ENCODE results near the gene USP22. TPM values are rescaled to one million over a fixed set of nuclear protein-coding genes. Genes with fewer than 3 reads are reported as not detected.

Gene USP22
- total and polyA plus RNA-seq, 2 of the 13 experiments (the other 11 are each of a cell fraction or from before 2014, with no cell fraction given): 98.0 to 130 TPM

DNA sequence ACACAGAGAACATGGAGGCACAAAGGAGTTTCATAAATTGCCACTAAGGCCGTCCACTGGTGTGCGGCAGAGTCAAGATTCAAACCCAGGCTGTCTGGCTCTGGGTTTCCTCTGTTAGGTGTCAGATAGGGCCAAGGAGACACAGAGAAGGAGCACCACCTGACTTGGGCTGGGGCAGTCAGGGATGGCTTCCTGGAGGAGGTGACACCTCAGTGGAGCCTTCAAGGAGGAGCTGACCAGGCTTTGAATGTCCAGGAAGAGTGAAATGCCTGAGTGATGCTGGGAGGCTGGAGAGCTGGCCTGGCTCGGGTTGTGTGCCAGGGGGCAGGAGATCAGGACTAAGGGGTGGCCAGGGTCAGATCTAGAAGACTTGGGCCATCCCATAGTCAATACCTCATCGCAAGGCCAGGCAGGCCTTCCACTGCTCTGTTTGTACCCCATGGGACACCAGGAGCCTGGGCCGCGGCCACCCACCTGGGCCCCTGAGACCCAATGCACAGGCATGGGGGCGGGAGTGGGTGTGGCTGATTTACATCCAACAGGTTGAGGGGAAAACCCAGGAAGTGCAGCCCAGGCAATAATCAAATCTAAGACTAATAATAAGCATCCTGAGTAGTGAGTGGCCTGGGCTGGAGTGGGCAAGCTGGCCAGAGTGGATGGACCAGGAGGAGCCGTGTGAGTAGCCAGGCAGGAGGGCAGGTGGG, 73.7 kb downstream of the USP22 start:
- intact Hi-C loops (cut with micrococcal nuclease; ENCODE audit: unreplicated experiment) (no loop called here), in situ Hi-C loops (cut with HindIII; ENCODE audit: extremely low pct_ligation_motif_present, low pct_unique_long_range_greater_than_20kb) (no loop called here)
- Histone ChIP-seq H3K9me3 (ENCODE audit: low read length) (no peaks in the 10 kb centered on the region), H3K4me1 (ENCODE audit: insufficient read depth, low read length) (no peaks in the 10 kb centered on the region), H3K4me2 (ENCODE audit: low read depth, low read length) (no peak overlapping the region), H4K20me1 (ENCODE audit: insufficient read depth, low read length) (no peaks in the 10 kb centered on the region; the same call in 1 of the 2 replicates), H3K27me3 (ENCODE audit: control insufficient read depth in 1 of 2, insufficient read depth in 2 of 2, low read length in 2 of 2) (no peaks in the 10 kb centered on the region), H3K4me3 (replicated peaks in 1 of 3; ENCODE audit: insufficient read depth in 1 of 3, low read depth in 2 of 3, low read length in 3 of 3) (no peak overlapping the region), H3K36me3 (replicated peaks in 1 of 2; ENCODE audit: control insufficient read depth in 1 of 2, insufficient read depth in 2 of 2, low read length in 2 of 2) (peaks cover 0 to 15% of the 10 kb centered on the region in 2 experiments; a peak in 2 of 5 replicates), H3K27ac (ENCODE audit: extremely low read length, insufficient read depth, low read length) (no peak overlapping the region), H3K9ac (ENCODE audit: insufficient read depth, low read depth, low read length) (no peak overlapping the region), H2AFZ (ENCODE audit: low read length) (no peak overlapping the region), H3K79me2 (ENCODE audit: insufficient read depth, low read length) (no peaks in the 10 kb centered on the region)
- ChIA-PET POLR2A (no interaction called here), CTCF (ENCODE audit: low intra/inter-chr PET ratio, low total read pairs) (no interaction called here)
- WGBS (ENCODE audit: low lambda C conversion rate): 84% methylated on average over 7 of the region's 8 CpGs
- no peak for FAIRE-seq
- DNase-seq (ENCODE audit: low spot score): no peak
- no TSS peak for BruUV-seq (replicated peaks)
- ATAC-seq: no peak
- TF ChIP-seq, protein P1, sequence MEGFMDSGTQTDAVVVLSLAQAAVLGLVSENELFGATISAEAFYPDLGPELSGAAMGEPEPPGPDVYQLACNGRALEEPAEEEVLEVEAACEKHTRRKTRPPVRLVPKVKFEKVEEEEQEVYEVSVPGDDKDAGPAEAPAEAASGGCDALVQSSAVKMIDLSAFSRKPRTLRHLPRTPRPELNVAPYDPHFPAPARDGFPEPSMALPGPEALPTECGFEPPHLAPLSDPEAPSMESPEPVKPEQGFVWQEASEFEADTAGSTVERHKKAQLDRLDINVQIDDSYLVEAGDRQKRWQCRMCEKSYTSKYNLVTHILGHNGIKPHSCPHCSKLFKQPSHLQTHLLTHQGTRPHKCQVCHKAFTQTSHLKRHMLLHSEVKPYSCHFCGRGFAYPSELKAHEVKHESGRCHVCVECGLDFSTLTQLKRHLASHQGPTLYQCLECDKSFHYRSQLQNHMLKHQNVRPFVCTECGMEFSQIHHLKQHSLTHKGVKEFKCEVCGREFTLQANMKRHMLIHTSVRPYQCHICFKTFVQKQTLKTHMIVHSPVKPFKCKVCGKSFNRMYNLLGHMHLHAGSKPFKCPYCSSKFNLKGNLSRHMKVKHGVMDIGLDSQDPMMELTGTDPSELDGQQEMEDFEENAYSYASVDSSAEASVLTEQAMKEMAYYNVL (CRISPR knock-in tag; IDR thresholded peaks at IDR 0.05; ENCODE audit: borderline replicate concordance): no peak

DNA sequence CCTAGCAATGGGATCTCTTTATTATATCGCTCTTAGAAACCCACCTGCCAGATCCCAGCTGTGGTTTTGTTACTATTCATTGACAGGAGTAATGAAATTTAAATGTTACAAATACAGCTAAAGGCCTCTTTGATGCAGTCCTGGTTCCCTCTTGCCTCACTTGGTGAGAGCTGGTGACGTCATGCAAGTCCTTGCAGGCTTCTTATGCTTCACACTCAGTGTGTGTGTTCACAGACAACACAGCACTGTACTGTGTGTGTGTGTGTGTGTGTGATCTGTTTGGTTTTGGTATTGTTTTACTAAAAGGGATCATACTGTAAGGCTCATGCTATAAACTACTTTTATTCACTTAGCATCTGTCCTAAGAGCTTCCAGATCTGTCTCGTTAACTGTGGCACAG, 75.0 kb downstream of the USP22 start:
- POLR2A ChIA-PET: no interaction called here
- no TSS peak for BruUV-seq (replicated peaks)
- FAIRE-seq (no peak), DNase-seq (ENCODE audit: low spot score) (no peak), ATAC-seq (no peak)
- no peak overlapping the region for H3K4me2 ChIP-seq (ENCODE audit: low read depth, low read length)
- H3K4me1 ChIP-seq (ENCODE audit: insufficient read depth, low read length): no peaks in the 10 kb centered on the region
- no peaks in the 10 kb centered on the region; the same call in 1 of the 2 replicates for H4K20me1 ChIP-seq (ENCODE audit: insufficient read depth, low read length)
- H3K79me2 ChIP-seq (ENCODE audit: insufficient read depth, low read length): no peaks in the 10 kb centered on the region
- no peak overlapping the region for H3K9ac ChIP-seq (ENCODE audit: insufficient read depth, low read depth, low read length)
- H3K4me3 ChIP-seq (replicated peaks in 1 of 3; ENCODE audit: insufficient read depth in 1 of 3, low read depth in 2 of 3, low read length in 3 of 3): no peak overlapping the region
- 63% methylated on average over 3 of the region's 3 CpGs for WGBS (ENCODE audit: low lambda C conversion rate)
- H3K9me3 ChIP-seq (ENCODE audit: low read length): no peaks in the 10 kb centered on the region
- no peak overlapping the region for H3K27ac ChIP-seq (ENCODE audit: extremely low read length, insufficient read depth, low read length)
- no peak overlapping the region for H2AFZ ChIP-seq (ENCODE audit: low read length)
- intact Hi-C loops (cut with micrococcal nuclease; ENCODE audit: unreplicated experiment): no loop called here
- no peaks in the 10 kb centered on the region for H3K27me3 ChIP-seq (ENCODE audit: control insufficient read depth in 1 of 2, insufficient read depth in 2 of 2, low read length in 2 of 2)
- CTCF ChIA-PET (ENCODE audit: low intra/inter-chr PET ratio, low total read pairs): no interaction called here
- H3K36me3 ChIP-seq (replicated peaks in 1 of 2; ENCODE audit: control insufficient read depth in 1 of 2, insufficient read depth in 2 of 2, low read length in 2 of 2): peaks cover 0 to 15% of the 10 kb centered on the region in 2 experiments; a peak in 2 of 5 replicates
- in situ Hi-C loops (cut with HindIII; ENCODE audit: extremely low pct_ligation_motif_present, low pct_unique_long_range_greater_than_20kb): no loop called here
- TF ChIP-seq ZNF180 (CRISPR knock-in tag; IDR thresholded peaks at IDR 0.05; ENCODE audit: borderline replicate concordance, low read depth): no peak
- no peak for TF ChIP-seq MATR3 (CRISPR knock-in tag; IDR thresholded peaks at IDR 0.05)
- TF ChIP-seq CREB1 (IDR thresholded peaks at IDR 0.05): peak; percentile 87
- no peak for TF ChIP-seq CREB1 (CRISPR knock-in tag; IDR thresholded peaks at IDR 0.05)
- TF ChIP-seq ELF3 (CRISPR knock-in tag; IDR thresholded peaks at IDR 0.05): no peak
